HCT116 (cell line): Measurements from ENCODE around the gene BMP5. TPM values are rescaled to one million over a fixed set of nuclear protein-coding genes. Genes with fewer than 3 reads are reported as not detected.

Experiments used
- ATAC-seq: fragments of 200-7000 bp; cut with Tn5 transposase; 2 replicates; pipeline ENCODE4 v1.9.1; 2020; ENCODE audit warnings: mild to moderate bottlenecking, moderate library complexity
- BruUV-seq: library from RNA; stranded (reverse); fragments of 400-500 nt; replicated peaks from 2 replicates; lab custom pipeline; 2021; lab: Mats Ljungman, UMichigan
- CTCF ChIA-PET: fragments of 300-600 bp; sonication (Branson Sonifier 250); formaldehyde crosslinking; loops from one replicate; lab custom pipeline; 2021; ENCODE audit warnings: antibody characterized with exemption; lab: Charles Lee
- POLR2A ChIA-PET: fragments of 300-600, 350-600 bp; sonication (Branson Sonifier 250); formaldehyde crosslinking; loops from one replicate; lab custom pipeline; 2021; ENCODE audit warnings: antibody characterized with exemption; lab: Charles Lee
- RAD21 ChIA-PET, 2 experiments: fragments of 300-600 bp; sonication (Branson Sonifier 250); formaldehyde crosslinking; loops; one replicate each; lab custom pipeline; 2023; ENCODE audit warnings: low total read pairs in 2 of 2; ENCODE audit not compliant: uncharacterized antibody in 2 of 2, unreplicated experiment in 2 of 2, low non-redundant PET in 1 of 2; lab: Charles Lee
- DNase-seq: peaks from one replicate; pipeline ENCODE4 v3.0.0-alpha.2; 2010; ENCODE audit warnings: low read depth, low spot score
- H2AFZ ChIP-seq: fragments of 200-600 bp; shearing (Covaris generic), sonication (generic); 2 replicates; pipeline ENCODE4 v1.6.1; 2017; ENCODE audit warnings: low read depth, mixed run types, mixed read lengths, antibody characterized with exemption, low read length; ENCODE audit not compliant: poor library complexity, severe bottlenecking
- H3K27ac ChIP-seq: 2 replicates; pipeline ENCODE4 v1.5.1; 2012; ENCODE audit warnings: low read depth, low read length
- H3K27me3 ChIP-seq: fragments of 200-600 bp; sonication (generic); 2 replicates; pipeline ENCODE4 v1.6.1; 2016; ENCODE audit warnings: mixed run types, low read length, mixed read lengths; ENCODE audit not compliant: insufficient read depth
- H3K36me3 ChIP-seq, 2 experiments: fragments of 200-500 bp in 1 of 2; fragments of 200-600 bp in 1 of 2; sonication (Bioruptor generic) in 1 of 2; sonication (generic) in 1 of 2; 2 replicates each; pipeline versions ENCODE4 v1.5.1 to v1.6.1; 2014 to 2016; ENCODE audit warnings: low read length in 2 of 2, inconsistent platforms in 1 of 2, mixed read lengths in 1 of 2, mixed run types in 1 of 2; ENCODE audit not compliant: insufficient read depth in 2 of 2, control insufficient read depth in 1 of 2
- H3K4me1 ChIP-seq, 2 experiments: fragments of 200-600 bp in 1 of 2; sonication (generic) in 1 of 2; 2 replicates each; pipeline versions ENCODE4 v1.5.1 to v1.6.1; 2012 to 2017; ENCODE audit warnings: low read length in 2 of 2, inconsistent platforms in 1 of 2, mild to moderate bottlenecking in 1 of 2, mixed read lengths in 1 of 2, mixed run types in 1 of 2, moderate library complexity in 1 of 2; ENCODE audit not compliant: insufficient read depth in 2 of 2, control insufficient read depth in 1 of 2
- H3K4me2 ChIP-seq: fragments of 200-600 bp; sonication (generic); 2 replicates; pipeline ENCODE4 v1.6.1; 2017; ENCODE audit warnings: mixed run types, low read length, mixed read lengths
- H3K4me3 ChIP-seq, 2 experiments: fragments of 200-600 bp in 1 of 2; sonication (generic) in 1 of 2; replicated peaks in 1 of 2; 2 replicates each; pipeline ENCODE4 v1.5.1; 2011 to 2016; ENCODE audit warnings: low read length in 2 of 2, control low read depth in 1 of 2, low read depth in 1 of 2, mild to moderate bottlenecking in 1 of 2, mixed read lengths in 1 of 2, mixed run types in 1 of 2
- H3K79me2 ChIP-seq: fragments of 200-600 bp; sonication (generic); 2 replicates; pipeline ENCODE4 v1.6.1; 2017; ENCODE audit warnings: mild to moderate bottlenecking, mixed run types, low read length, moderate library complexity, mixed read lengths; ENCODE audit not compliant: insufficient read depth
- H3K9ac ChIP-seq: fragments of 200-600 bp; sonication (generic); 2 replicates; pipeline ENCODE4 v1.6.1; 2016; ENCODE audit warnings: low read length, mixed read lengths
- H3K9me2 ChIP-seq: fragments of 200-600 bp; sonication (generic), shearing (Covaris generic); 2 replicates; pipeline ENCODE4 v1.6.1; 2017; ENCODE audit warnings: mixed run types, mild to moderate bottlenecking, moderate library complexity; ENCODE audit not compliant: insufficient read depth
- H3K9me3 ChIP-seq, 2 experiments: fragments of 200-500 bp in 1 of 2; fragments of 200-600 bp in 1 of 2; sonication (Bioruptor generic) in 1 of 2; sonication (generic) in 1 of 2; 2 replicates each; pipeline ENCODE4 v1.6.1; 2014 to 2017; ENCODE audit warnings: low read length in 2 of 2, mixed read lengths in 2 of 2, inconsistent platforms in 1 of 2, low read depth in 1 of 2, mild to moderate bottlenecking in 1 of 2, mixed run types in 1 of 2, moderate library complexity in 1 of 2; ENCODE audit not compliant: control insufficient read depth in 1 of 2, insufficient read depth in 1 of 2
- H4K20me1 ChIP-seq: fragments of 200-600 bp; sonication (generic), shearing (Covaris generic); 2 replicates; pipeline ENCODE4 v1.6.1; 2017; ENCODE audit warnings: mixed run types, mild to moderate bottlenecking, moderate library complexity; ENCODE audit not compliant: insufficient read depth
- ATF3 ChIP-seq: IDR thresholded peaks from 2 replicates; pipeline ENCODE4 v1.6.1; 2012
- CEBPB ChIP-seq: IDR thresholded peaks from 2 replicates; pipeline ENCODE4 v1.6.1; 2012; ENCODE audit warnings: low read depth
- EGR1 ChIP-seq: IDR thresholded peaks from 2 replicates; pipeline ENCODE4 v1.6.1; 2012; ENCODE audit warnings: low read depth
- ELF1 ChIP-seq: IDR thresholded peaks from 2 replicates; pipeline ENCODE4 v1.6.1; 2012; ENCODE audit warnings: low read depth, borderline replicate concordance
- EZH2 ChIP-seq: fragments of 200-600 bp; sonication (generic); IDR thresholded peaks from 2 replicates; pipeline ENCODE4 v1.6.1; 2017; ENCODE audit warnings: antibody characterized with exemption, mixed run types
- EZH2phosphoT487 ChIP-seq: fragments of 200-600 bp; IDR thresholded peaks from 2 replicates; pipeline ENCODE4 v1.6.1; 2018; ENCODE audit warnings: antibody characterized with exemption, borderline replicate concordance
- JUND ChIP-seq: IDR thresholded peaks from 2 replicates; pipeline ENCODE4 v1.6.1; 2012
- MAX ChIP-seq: IDR thresholded peaks from 2 replicates; pipeline ENCODE4 v1.6.1; 2012
- POLR2A ChIP-seq: IDR thresholded peaks from 2 replicates; pipeline ENCODE4 v1.7.0; 2011; ENCODE audit warnings: borderline replicate concordance; ENCODE audit not compliant: insufficient read depth, insufficient read length; ENCODE audit errors: extremely low read depth
- POLR2AphosphoS5 ChIP-seq: IDR thresholded peaks from 2 replicates; pipeline ENCODE4 v1.6.1; 2011; ENCODE audit warnings: mild to moderate bottlenecking, low read depth, low read length, moderate library complexity
- RAD21 ChIP-seq: IDR thresholded peaks from 2 replicates; pipeline ENCODE4 v1.6.1; 2012; ENCODE audit warnings: low read depth, mild to moderate bottlenecking
- REST ChIP-seq: IDR thresholded peaks from 2 replicates; pipeline ENCODE4 v1.6.1; 2012; ENCODE audit warnings: low read depth
- SIN3A ChIP-seq: IDR thresholded peaks from 2 replicates; pipeline ENCODE4 v1.6.1; 2012; ENCODE audit warnings: low read depth
- SP1 ChIP-seq: IDR thresholded peaks from 2 replicates; pipeline ENCODE4 v1.6.1; 2012; ENCODE audit warnings: low read depth
- TCF7L2 ChIP-seq: IDR thresholded peaks from 2 replicates; pipeline ENCODE4 v1.7.0; 2011; ENCODE audit warnings: borderline replicate concordance, inconsistent platforms; ENCODE audit not compliant: insufficient read depth, insufficient read length; ENCODE audit errors: extremely low read depth
- YY1 ChIP-seq: IDR thresholded peaks from 2 replicates; pipeline ENCODE4 v1.6.1; 2011; ENCODE audit warnings: low read length, low read depth, moderate library complexity, mild to moderate bottlenecking; ENCODE audit not compliant: insufficient replicate concordance; ENCODE audit errors: extremely low read depth
- ZFX ChIP-seq: fragments of 450-650 bp; IDR thresholded peaks from 2 replicates; pipeline ENCODE4 v1.6.1; 2017
- intact Hi-C: fragments of 100-400 bp; cut with micrococcal nuclease; formaldehyde crosslinking; loops from 2 replicates; pipeline ENCODE4 v1.10.0; 2022
- total RNA-seq: library from RNA; stranded (reverse); gene quantifications from one replicate; pipeline ENCODE4 v1.2.1, GENCODE V29; 2021; ENCODE audit not compliant: unreplicated experiment

Gene BMP5
- total RNA-seq, 1 experiment from 2014 or later: not detected

- POLR2A ChIA-PET: no interaction called here
- TF ChIP-seq EZH2phosphoT487 (no peak), RAD21 (no peak), ATF3 (no peak), POLR2A (no peak), SP1 (no peak), EZH2 (no peak), POLR2AphosphoS5 (no peak), CEBPB (no peak), EGR1 (no peak), ZFX (no peak), YY1 (no peak), ELF1 (no peak), SIN3A (no peak), TCF7L2 (no peak)
- no peaks in the 10 kb centered on the region for H4K20me1 ChIP-seq
- no peak overlapping the region for H2AFZ ChIP-seq
- H3K79me2 ChIP-seq: no peaks in the 10 kb centered on the region
- intact Hi-C loops: no loop called here
- no peaks in the 10 kb centered on the region for H3K4me1 ChIP-seq
- H3K27ac ChIP-seq: no peak overlapping the region
- H3K36me3 ChIP-seq: no peaks in the 10 kb centered on the region
- no peak for DNase-seq
- no peak overlapping the region for H3K4me2 ChIP-seq
- no peak for ATAC-seq
- RAD21 ChIA-PET: no interaction called here
- H3K9me3 ChIP-seq: no peaks in the 10 kb centered on the region
- peaks cover 62% of the 10 kb centered on the region for H3K27me3 ChIP-seq
- CTCF ChIA-PET: no interaction called here
- no peak overlapping the region for H3K4me3 ChIP-seq
- BruUV-seq: no TSS peak
- no peaks in the 10 kb centered on the region for H3K9me2 ChIP-seq
- no peak overlapping the region for H3K9ac ChIP-seq
Observed at GRCh38 chr6:55782275-55782674, 93.1 kb downstream of the BMP5 start.

- ATAC-seq: no peak
- Histone ChIP-seq H3K79me2 (no peaks in the 10 kb centered on the region), H3K27ac (no peak overlapping the region), H2AFZ (no peak overlapping the region), H3K9ac (no peak overlapping the region), H3K9me3 (no peaks in the 10 kb centered on the region), H3K4me2 (no peak overlapping the region), H3K4me1 (no peaks in the 10 kb centered on the region), H3K36me3 (no peaks in the 10 kb centered on the region), H4K20me1 (no peaks in the 10 kb centered on the region), H3K9me2 (no peaks in the 10 kb centered on the region)
- RAD21 ChIA-PET: no interaction called here
- intact Hi-C loops: no loop called here
- POLR2A ChIA-PET: no interaction called here
- TF ChIP-seq TCF7L2 (no peak), MAX (no peak), ATF3 (no peak), RAD21 (no peak), POLR2A (no peak), ZFX (no peak), JUND (no peak), CEBPB (no peak), REST (no peak), POLR2AphosphoS5 (no peak)
- TF ChIP-seq, all 23 proteins: peak for 0
- no TSS peak for BruUV-seq
- no peak for DNase-seq
- CTCF ChIA-PET: no interaction called here
- no peak overlapping the region for H3K4me3 ChIP-seq
- H3K27me3 ChIP-seq: peaks cover 68% of the 10 kb centered on the region
Observed at GRCh38 chr6:55778705-55779104, 96.7 kb downstream of the BMP5 start.
